ENCODE data around the gene CFDP1. TPM values are rescaled to one million over a fixed set of nuclear protein-coding genes. Genes with fewer than 3 reads are reported as not detected.

CFDP1 gene
- total and polyA plus RNA-seq, 2 donors (not counting 1 experiment from before 2014, with no cell fraction given): 6.3 to 42.8 TPM

- no peaks in the 10 kb centered on the region for H3K9me3 ChIP-seq (ENCODE audit: control extremely low read depth in 1 of 3, control insufficient read depth in 2 of 3, insufficient read depth in 1 of 3, low read length in 2 of 3)
- H3K9me3 Mint-ChIP-seq (ENCODE audit: insufficient read depth): no peaks in the 10 kb centered on the region
- ChIA-PET CTCF (no interaction called here), POLR2A (no interaction called here)
- H3K4me1 ChIP-seq (ENCODE audit: control insufficient read depth in 2 of 2, insufficient read depth in 2 of 2, low read length in 2 of 2): no peaks in the 10 kb centered on the region
- peaks cover 8% of the 10 kb centered on the region for H4K20me1 ChIP-seq (ENCODE audit: control insufficient read depth, insufficient read depth, low read length, poor library complexity, severe bottlenecking)
- H3K27ac ChIP-seq (ENCODE audit: low read length in 2 of 2): no peak overlapping the region
- DNase-seq (no peak), ATAC-seq (ENCODE audit: low read depth) (no peak)
- no peak overlapping the region for H3K9ac ChIP-seq (ENCODE audit: low read length)
- intact Hi-C loops (cut with micrococcal nuclease): no loop called here
- no peak for TF ChIP-seq CTCF (IDR thresholded peaks at IDR 0.05)
- no peak for TF ChIP-seq EZH2 (IDR thresholded peaks at IDR 0.05; ENCODE audit: borderline replicate concordance, insufficient read depth, low read depth, low read length, poor library complexity, severe bottlenecking)
- H3K4me3 Mint-ChIP-seq: no peak overlapping the region
- H3K79me2 ChIP-seq (ENCODE audit: control insufficient read depth, insufficient read depth, low read length): no peaks in the 10 kb centered on the region
- peaks cover 0 to 4% (median 0%) of the 10 kb centered on the region in 4 experiments for H3K27me3 ChIP-seq (replicated peaks in 1 of 4; ENCODE audit: control extremely low read depth in 1 of 4, control insufficient read depth in 3 of 4, insufficient read depth in 4 of 4, low read length in 3 of 4)
- no peak overlapping the region for H3K27ac Mint-ChIP-seq
- H3K36me3 ChIP-seq (replicated peaks in 1 of 2; ENCODE audit: control extremely low read depth in 1 of 2, control insufficient read depth in 1 of 2, extremely low read depth in 1 of 2, insufficient read depth in 2 of 2, low read length in 1 of 2): peaks cover 4 to 5% of the 10 kb centered on the region in 2 experiments
- peaks cover 7% of the 10 kb centered on the region for H3K27me3 Mint-ChIP-seq
- no peaks in the 10 kb centered on the region for H3K4me1 Mint-ChIP-seq
- H3K4me2 ChIP-seq (replicated peaks; ENCODE audit: low read depth, low read length, poor library complexity, severe bottlenecking): no peak overlapping the region
- no peak overlapping the region for H2AFZ ChIP-seq (ENCODE audit: insufficient read depth, low read depth, low read length, poor library complexity, severe bottlenecking)
- no peak overlapping the region for H3K4me3 ChIP-seq (ENCODE audit: control extremely low read depth in 1 of 5, extremely low read depth in 1 of 5, insufficient read depth in 1 of 5, low read depth in 2 of 5, low read length in 4 of 5)
- WGBS (ENCODE audit: insufficient coverage): 95% methylated on average over 6 of the region's 8 CpGs
Observed at GRCh38 chr16:75309156-75309555, 124.1 kb downstream of the CFDP1 start.

- Histone ChIP-seq H3K36me3 (replicated peaks in 1 of 2; ENCODE audit: control extremely low read depth in 1 of 2, control insufficient read depth in 1 of 2, extremely low read depth in 1 of 2, insufficient read depth in 2 of 2, low read length in 1 of 2) (peaks cover 4 to 6% of the 10 kb centered on the region in 2 experiments), H3K4me2 (replicated peaks; ENCODE audit: low read depth, low read length, poor library complexity, severe bottlenecking) (no peak overlapping the region), H3K27ac (ENCODE audit: low read length in 2 of 2) (no peak overlapping the region), H2AFZ (ENCODE audit: insufficient read depth, low read depth, low read length, poor library complexity, severe bottlenecking) (no peak overlapping the region), H3K79me2 (ENCODE audit: control insufficient read depth, insufficient read depth, low read length) (no peaks in the 10 kb centered on the region), H3K4me1 (ENCODE audit: control insufficient read depth in 2 of 2, insufficient read depth in 2 of 2, low read length in 2 of 2) (no peaks in the 10 kb centered on the region), H4K20me1 (ENCODE audit: control insufficient read depth, insufficient read depth, low read length, poor library complexity, severe bottlenecking) (peaks cover 8% of the 10 kb centered on the region), H3K9ac (ENCODE audit: low read length) (no peak overlapping the region), H3K27me3 (replicated peaks in 1 of 4; ENCODE audit: control extremely low read depth in 1 of 4, control insufficient read depth in 3 of 4, insufficient read depth in 4 of 4, low read length in 3 of 4) (peaks cover 0 to 4% (median 0%) of the 10 kb centered on the region in 4 experiments), H3K9me3 (ENCODE audit: control extremely low read depth in 1 of 3, control insufficient read depth in 2 of 3, insufficient read depth in 1 of 3, low read length in 2 of 3) (no peaks in the 10 kb centered on the region), H3K4me3 (ENCODE audit: control extremely low read depth in 1 of 5, extremely low read depth in 1 of 5, insufficient read depth in 1 of 5, low read depth in 2 of 5, low read length in 4 of 5) (no peak overlapping the region)
- WGBS (ENCODE audit: insufficient coverage): 100% methylated on average over 1 of the region's 3 CpGs
- no peak overlapping the region for H3K4me3 Mint-ChIP-seq
- intact Hi-C loops (cut with micrococcal nuclease): no loop called here
- POLR2A ChIA-PET: no interaction called here
- ATAC-seq (ENCODE audit: low read depth) (no peak), DNase-seq (no peak)
- TF ChIP-seq CTCF (IDR thresholded peaks at IDR 0.05) (no peak), EZH2 (IDR thresholded peaks at IDR 0.05; ENCODE audit: borderline replicate concordance, insufficient read depth, low read depth, low read length, poor library complexity, severe bottlenecking) (no peak)
- H3K9me3 Mint-ChIP-seq (ENCODE audit: insufficient read depth): no peaks in the 10 kb centered on the region
- peaks cover 4% of the 10 kb centered on the region for H3K27me3 Mint-ChIP-seq
- no peaks in the 10 kb centered on the region for H3K4me1 Mint-ChIP-seq
- CTCF ChIA-PET: no interaction called here
- no peak overlapping the region for H3K27ac Mint-ChIP-seq
Observed at GRCh38 chr16:75308011-75308410, 125.3 kb downstream of the CFDP1 start.

All from B cell (primary cell).